ENCODE results near the gene RGS6.

The RGS6 gene

GRCh38 chr14:72576258-72576657 lies 644.0 kb downstream of the RGS6 start:
- DNase-seq (ENCODE audit: low read depth, low spot score): no peak

- no peak for DNase-seq (ENCODE audit: low read depth, low spot score)
Measured at GRCh38 chr14:72577521-72577920, 645.3 kb downstream of the RGS6 start.

- DNase-seq (ENCODE audit: low read depth, low spot score): no peak
Measured at GRCh38 chr14:72578514-72578913, 646.3 kb downstream of the RGS6 start.

- DNase-seq (ENCODE audit: low read depth, low spot score): no peak
Measured at GRCh38 chr14:72582582-72582981, 650.4 kb downstream of the RGS6 start.

- no peak for DNase-seq (ENCODE audit: low read depth, low spot score)
Measured at GRCh38 chr14:72583316-72584272, 651.4 kb downstream of the RGS6 start.

- DNase-seq (ENCODE audit: low read depth, low spot score): no peak
Measured at GRCh38 chr14:72588521-72588920, 656.3 kb downstream of the RGS6 start.

- no peak for DNase-seq (ENCODE audit: low read depth, low spot score)
Measured at GRCh38 chr14:72589652-72590051, 657.4 kb downstream of the RGS6 start.

GRCh38 chr14:72590577-72590976 lies 658.3 kb downstream of the RGS6 start:
- no peak for DNase-seq (ENCODE audit: low read depth, low spot score)

- DNase-seq (ENCODE audit: low read depth, low spot score): no peak
Measured at GRCh38 chr14:72591391-72591790, 659.2 kb downstream of the RGS6 start.

- no peak for DNase-seq (ENCODE audit: low read depth, low spot score)
Measured at GRCh38 chr14:72594099-72594901, 662.1 kb downstream of the RGS6 start.

GRCh38 chr14:72595152-72595862 lies 663.1 kb downstream of the RGS6 start:
- DNase-seq (ENCODE audit: low read depth, low spot score): no peak

GRCh38 chr14:72597252-72598233 lies 665.3 kb downstream of the RGS6 start:
- no peak for DNase-seq (ENCODE audit: low read depth, low spot score)

- no peak for DNase-seq (ENCODE audit: low read depth, low spot score)
Measured at GRCh38 chr14:72598306-72598705, 666.1 kb downstream of the RGS6 start.

GRCh38 chr14:72599579-72600470 lies 667.6 kb downstream of the RGS6 start:
- DNase-seq (ENCODE audit: low read depth, low spot score): peak; percentile 73

- no peak for DNase-seq (ENCODE audit: low read depth, low spot score)
Measured at GRCh38 chr14:72600551-72601330, 668.5 kb downstream of the RGS6 start.

- no peak for DNase-seq (ENCODE audit: low read depth, low spot score)
Measured at GRCh38 chr14:72603639-72604038, 671.4 kb downstream of the RGS6 start.

GRCh38 chr14:72604133-72604532 lies 671.9 kb downstream of the RGS6 start:
- no peak for DNase-seq (ENCODE audit: low read depth, low spot score)

- DNase-seq (ENCODE audit: low read depth, low spot score): no peak
Measured at GRCh38 chr14:72605096-72605920, 673.1 kb downstream of the RGS6 start.

Measured in ELF-1 (cell line).